OCI-LY1 (cell line): ENCODE data around the gene EMC10.

ENCODE experiments used
- H2AFZ ChIP-seq: fragments of 200-600 bp; sonication (generic), shearing (Covaris generic); 2 replicates; pipeline ENCODE4 v1.6.0; 2014; ENCODE audit warnings: antibody characterized with exemption, mild to moderate bottlenecking, low read length
- H3F3A ChIP-seq: fragments of 200-600 bp; sonication (generic), shearing (Covaris generic); 2 replicates; pipeline ENCODE4 v1.6.0; 2014; ENCODE audit warnings: mild to moderate bottlenecking, antibody characterized with exemption, low read length, moderate library complexity; ENCODE audit not compliant: insufficient read depth
- H3K27ac ChIP-seq: fragments of 200-600 bp; sonication (generic); 2 replicates; pipeline ENCODE4 v1.5.1; 2014; ENCODE audit warnings: low read length, mixed run types, mild to moderate bottlenecking, low read depth; ENCODE audit not compliant: poor library complexity, severe bottlenecking
- H3K27me3 ChIP-seq: fragments of 200-600 bp; sonication (generic); 2 replicates; pipeline ENCODE4 v1.6.0; 2014; ENCODE audit warnings: antibody characterized with exemption, mild to moderate bottlenecking, low read length, moderate library complexity; ENCODE audit not compliant: insufficient read depth
- H3K36me3 ChIP-seq: fragments of 200-600 bp; sonication (generic); 2 replicates; pipeline ENCODE4 v1.6.1; 2014; ENCODE audit warnings: mild to moderate bottlenecking, antibody characterized with exemption, low read length, moderate library complexity, mixed read lengths; ENCODE audit not compliant: insufficient read depth
- H3K4me1 ChIP-seq: fragments of 200-600 bp; sonication (generic); 2 replicates; pipeline ENCODE4 v1.5.1; 2014; ENCODE audit warnings: mild to moderate bottlenecking, low read length, moderate library complexity; ENCODE audit not compliant: insufficient read depth, severe bottlenecking
- H3K4me2 ChIP-seq: fragments of 200-600 bp; sonication (generic), shearing (Covaris generic); 2 replicates; pipeline ENCODE4 v1.6.1; 2014; ENCODE audit warnings: low read length
- H3K4me3 ChIP-seq: fragments of 200-600 bp; sonication (generic); 2 replicates; pipeline ENCODE4 v1.5.1; 2014; ENCODE audit warnings: low read length, low read depth, mild to moderate bottlenecking, mixed read lengths; ENCODE audit not compliant: poor library complexity, severe bottlenecking
- H3K79me2 ChIP-seq: fragments of 200-600 bp; shearing (Covaris generic); 2 replicates; pipeline ENCODE4 v1.6.1; 2016; ENCODE audit warnings: mixed run types, low read length, mixed read lengths; ENCODE audit not compliant: insufficient read depth
- H3K9ac ChIP-seq: fragments of 200-600 bp; sonication (generic), shearing (Covaris generic); 2 replicates; pipeline ENCODE4 v1.6.1; 2014; ENCODE audit warnings: mild to moderate bottlenecking, low read length, mixed read lengths
- H3K9me2 ChIP-seq: fragments of 200-600 bp; sonication (generic), shearing (Covaris generic); 2 replicates; pipeline ENCODE4 v1.6.1; 2014; ENCODE audit warnings: low read depth, mild to moderate bottlenecking, low read length, mixed read lengths
- H3K9me3 ChIP-seq: fragments of 200-600 bp; shearing (Covaris generic); 2 replicates; pipeline ENCODE4 v1.6.1; 2014; ENCODE audit warnings: low read length, mixed read lengths
- H4K20me1 ChIP-seq: fragments of 200-600 bp; sonication (generic), shearing (Covaris generic); 2 replicates; pipeline ENCODE4 v1.6.0; 2016; ENCODE audit warnings: mild to moderate bottlenecking, low read length; ENCODE audit not compliant: insufficient read depth
- CTCF ChIP-seq: fragments of 200-600 bp; sonication (generic), shearing (Covaris generic); IDR thresholded peaks from 2 replicates; pipeline ENCODE4 v1.5.1; 2017; ENCODE audit warnings: mild to moderate bottlenecking, antibody characterized with exemption, low read length, moderate library complexity, mixed read lengths
- EZH2 ChIP-seq: fragments of 200-600 bp; sonication (generic), shearing (Covaris generic); IDR thresholded peaks from 2 replicates; pipeline ENCODE4 v1.8.0; 2017; ENCODE audit warnings: borderline replicate concordance, mixed run types, mild to moderate bottlenecking, antibody characterized with exemption, low read length, moderate library complexity, mixed read lengths

Gene EMC10

GRCh38 chr19:50475101-50475568 is 1.2 kb upstream of the EMC10 start:
- Histone ChIP-seq H3K9me2 (no peaks in the 10 kb centered on the region), H3K36me3 (peaks cover 26% of the 10 kb centered on the region), H2AFZ (no peak overlapping the region), H3F3A (no peaks in the 10 kb centered on the region), H3K27ac (no peak overlapping the region), H3K9me3 (peaks cover 5% of the 10 kb centered on the region), H3K79me2 (no peaks in the 10 kb centered on the region), H3K27me3 (no peaks in the 10 kb centered on the region), H4K20me1 (no peaks in the 10 kb centered on the region), H3K4me2 (no peak overlapping the region), H3K4me1 (peaks cover 11% of the 10 kb centered on the region), H3K4me3 (no peak overlapping the region), H3K9ac (no peak overlapping the region)
- TF ChIP-seq EZH2 (no peak), CTCF (no peak)

GRCh38 chr19:50475736-50476223 is 527 bp upstream of the EMC10 start:
- Histone ChIP-seq H3K9me2 (no peaks in the 10 kb centered on the region), H4K20me1 (no peaks in the 10 kb centered on the region), H3K4me1 (peaks cover 11% of the 10 kb centered on the region), H2AFZ (no peak overlapping the region), H3K4me3 (no peak overlapping the region), H3K27me3 (no peaks in the 10 kb centered on the region), H3F3A (no peaks in the 10 kb centered on the region), H3K9me3 (peaks cover 5% of the 10 kb centered on the region), H3K79me2 (no peaks in the 10 kb centered on the region), H3K36me3 (peaks cover 33% of the 10 kb centered on the region), H3K9ac (no peak overlapping the region), H3K27ac (no peak overlapping the region), H3K4me2 (no peak overlapping the region)
- TF ChIP-seq EZH2 (no peak), CTCF (no peak)

- Histone ChIP-seq H2AFZ (no peak overlapping the region), H3K9ac (peak overlapping the region; percentile 95)
Measured at GRCh38 chr19:50476907-50477238, 566 bp downstream of the EMC10 start.

More at GRCh38 chr19:50476907-50477238, 566 bp downstream of the EMC10 start:
- Histone ChIP-seq H4K20me1 (no peaks in the 10 kb centered on the region), H3K79me2 (no peaks in the 10 kb centered on the region), H3K27ac (peak overlapping the region; percentile 70), H3K4me3 (peak overlapping the region; percentile 92), H3K36me3 (peaks cover 43% of the 10 kb centered on the region), H3K27me3 (no peaks in the 10 kb centered on the region), H3K4me1 (peaks cover 11% of the 10 kb centered on the region), H3K9me3 (peaks cover 5% of the 10 kb centered on the region), H3K4me2 (peak overlapping the region; percentile 71), H3K9me2 (no peaks in the 10 kb centered on the region), H3F3A (no peaks in the 10 kb centered on the region)
- no peak for TF ChIP-seq CTCF
- no peak for TF ChIP-seq EZH2
